ENCODE measurements around the gene GNAZ. TPM values are rescaled to one million over a fixed set of nuclear protein-coding genes. Genes with fewer than 3 reads are reported as not detected.

Gene GNAZ
- total and polyA plus RNA-seq, 5 donors: 2.0 to 3.5 (median 2.8) TPM

GRCh38 chr22:23059284-23059948, 10.9 kb upstream of the GNAZ start:
- ATAC-seq (no peak), DNase-seq (no peak)
- Histone ChIP-seq H3K9me3 (ENCODE audit: control insufficient read depth, low read length) (peaks cover 2% of the 10 kb centered on the region), H3K4me3 (ENCODE audit: low read length) (no peak overlapping the region), H3K27ac (ENCODE audit: low read length) (no peak overlapping the region), H3K4me1 (ENCODE audit: control insufficient read depth, insufficient read depth, low read length) (no peaks in the 10 kb centered on the region), H3K27me3 (ENCODE audit: control insufficient read depth, insufficient read depth) (no peaks in the 10 kb centered on the region)
- intact Hi-C loops (cut with DNase I): no loop called here
- WGBS: 93% methylated on average over 24 of the region's 24 CpGs

GRCh38 chr22:23060612-23061400, 9.5 kb upstream of the GNAZ start:
- Histone ChIP-seq H3K4me3 (ENCODE audit: low read length) (no peak overlapping the region), H3K27me3 (ENCODE audit: control insufficient read depth, insufficient read depth) (no peaks in the 10 kb centered on the region), H3K27ac (ENCODE audit: low read length) (no peak overlapping the region), H3K4me1 (ENCODE audit: control insufficient read depth, insufficient read depth, low read length) (no peaks in the 10 kb centered on the region), H3K9me3 (ENCODE audit: control insufficient read depth, low read length) (peaks cover 2% of the 10 kb centered on the region)
- DNase-seq (no peak), ATAC-seq (no peak)
- intact Hi-C loops (cut with DNase I): no loop called here
- WGBS: 81% methylated on average over 9 of the region's 9 CpGs

DNA sequence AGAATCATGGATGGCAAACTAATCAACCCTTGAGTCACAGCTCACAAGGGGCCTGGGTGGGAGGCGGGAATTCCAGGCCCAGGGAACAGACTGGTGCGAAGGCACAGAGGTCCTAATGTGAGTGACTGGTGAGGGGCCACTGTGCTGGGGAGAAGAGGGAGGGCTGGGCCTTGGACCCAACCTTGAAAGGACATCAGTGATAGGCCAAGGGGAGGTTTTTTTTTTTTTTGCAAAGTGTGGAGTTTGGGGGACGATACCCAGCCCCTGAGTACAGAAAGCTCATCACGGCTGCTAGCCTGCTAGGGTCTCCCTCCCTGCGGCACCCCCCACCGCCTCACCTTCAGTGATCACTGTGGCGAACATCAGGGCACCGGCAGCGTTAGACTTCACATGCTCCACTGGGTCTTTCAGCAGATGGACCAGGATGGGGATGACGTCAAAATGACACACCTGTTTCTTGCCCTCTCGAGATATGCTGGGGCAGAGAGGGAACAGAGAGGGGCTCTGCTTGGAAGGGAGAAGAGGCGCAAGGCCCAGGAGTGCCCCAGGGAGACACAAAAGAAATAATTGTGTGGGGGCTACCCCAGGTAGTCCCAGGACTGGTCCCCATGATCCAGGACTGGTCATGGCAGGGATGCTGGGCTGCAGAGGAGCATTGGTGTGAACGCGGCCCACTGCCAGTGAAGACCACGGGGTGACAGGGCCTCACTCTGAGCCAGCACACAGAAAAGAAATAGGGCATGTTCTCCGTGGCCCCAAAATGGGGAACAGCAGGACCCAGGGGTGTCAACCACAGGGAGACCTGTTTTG, 8.6 kb upstream of the GNAZ start:
- Histone ChIP-seq H3K27ac (ENCODE audit: low read length) (no peak overlapping the region), H3K27me3 (ENCODE audit: control insufficient read depth, insufficient read depth) (no peaks in the 10 kb centered on the region)
- ATAC-seq: no peak

GRCh38 chr22:23062616-23063538, 7.4 kb upstream of the GNAZ start:
- Histone ChIP-seq H3K27me3 (ENCODE audit: control insufficient read depth, insufficient read depth) (no peaks in the 10 kb centered on the region), H3K4me3 (ENCODE audit: low read length) (no peak overlapping the region), H3K9me3 (ENCODE audit: control insufficient read depth, low read length) (no peaks in the 10 kb centered on the region), H3K4me1 (ENCODE audit: control insufficient read depth, insufficient read depth, low read length) (no peaks in the 10 kb centered on the region), H3K27ac (ENCODE audit: low read length) (no peak overlapping the region)
- WGBS: 87% methylated on average over 12 of the region's 12 CpGs
- DNase-seq: no peak
- no peak for ATAC-seq
- intact Hi-C loops (cut with DNase I): no loop called here

More for the DNA sequence above, 8.6 kb upstream of the GNAZ start:
- no peak for DNase-seq
- Histone ChIP-seq H3K4me1 (ENCODE audit: control insufficient read depth, insufficient read depth, low read length) (no peaks in the 10 kb centered on the region), H3K4me3 (ENCODE audit: low read length) (no peak overlapping the region), H3K9me3 (ENCODE audit: control insufficient read depth, low read length) (no peaks in the 10 kb centered on the region)
- 92% methylated on average over 16 of the region's 16 CpGs for WGBS
- intact Hi-C loops (cut with DNase I): no loop called here

DNA sequence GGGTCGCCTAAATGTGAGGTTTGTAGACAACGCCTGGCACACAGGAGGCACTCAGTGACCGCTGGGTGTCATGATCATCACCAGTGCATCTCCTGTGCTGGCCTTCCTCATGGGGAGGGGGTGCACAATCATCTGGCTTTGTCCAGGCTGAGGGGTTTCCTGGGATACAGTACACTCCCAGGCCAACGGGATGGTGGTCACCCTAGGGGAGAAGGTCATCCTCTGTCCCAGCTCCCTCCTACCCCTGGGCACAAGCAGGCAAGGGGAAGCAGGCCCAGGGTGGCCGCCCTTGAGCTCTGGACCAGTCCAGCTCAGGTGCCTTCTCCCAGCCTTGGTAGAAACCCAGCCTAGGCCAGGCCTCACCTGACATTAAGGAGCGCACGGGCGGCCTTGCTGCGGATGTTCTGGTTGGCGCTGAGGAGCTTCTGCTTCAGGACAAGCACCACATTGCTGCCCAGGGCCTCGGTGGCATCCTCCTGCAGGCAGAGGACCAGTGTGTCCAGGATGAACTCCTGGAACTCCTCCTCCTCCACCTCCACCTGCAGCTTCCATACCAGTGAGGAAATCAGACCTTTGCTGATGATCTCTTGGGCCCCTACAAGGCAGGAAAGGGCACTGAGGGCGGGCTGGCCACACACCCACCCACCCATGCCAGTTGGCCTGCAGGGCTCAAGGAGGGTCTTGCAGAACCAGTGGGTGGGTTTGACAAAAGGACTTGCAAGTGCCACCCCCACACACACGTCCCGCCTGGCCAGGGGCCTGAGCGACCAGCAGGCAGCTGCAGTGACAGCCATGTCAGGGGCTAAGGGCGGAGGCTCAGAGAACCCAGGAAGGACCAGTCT, 6.6 kb upstream of the GNAZ start:
- no peak overlapping the region for H3K27ac ChIP-seq (ENCODE audit: low read length)
- H3K4me3 ChIP-seq (ENCODE audit: low read length): no peak overlapping the region
- DNase-seq (no peak), ATAC-seq (no peak)
- intact Hi-C loops (cut with DNase I): no loop called here
- no peaks in the 10 kb centered on the region for H3K27me3 ChIP-seq (ENCODE audit: control insufficient read depth, insufficient read depth)
- no peaks in the 10 kb centered on the region for H3K4me1 ChIP-seq (ENCODE audit: control insufficient read depth, insufficient read depth, low read length)
- H3K9me3 ChIP-seq (ENCODE audit: control insufficient read depth, low read length): no peaks in the 10 kb centered on the region
- WGBS: 95% methylated on average over 16 of the region's 16 CpGs

DNA sequence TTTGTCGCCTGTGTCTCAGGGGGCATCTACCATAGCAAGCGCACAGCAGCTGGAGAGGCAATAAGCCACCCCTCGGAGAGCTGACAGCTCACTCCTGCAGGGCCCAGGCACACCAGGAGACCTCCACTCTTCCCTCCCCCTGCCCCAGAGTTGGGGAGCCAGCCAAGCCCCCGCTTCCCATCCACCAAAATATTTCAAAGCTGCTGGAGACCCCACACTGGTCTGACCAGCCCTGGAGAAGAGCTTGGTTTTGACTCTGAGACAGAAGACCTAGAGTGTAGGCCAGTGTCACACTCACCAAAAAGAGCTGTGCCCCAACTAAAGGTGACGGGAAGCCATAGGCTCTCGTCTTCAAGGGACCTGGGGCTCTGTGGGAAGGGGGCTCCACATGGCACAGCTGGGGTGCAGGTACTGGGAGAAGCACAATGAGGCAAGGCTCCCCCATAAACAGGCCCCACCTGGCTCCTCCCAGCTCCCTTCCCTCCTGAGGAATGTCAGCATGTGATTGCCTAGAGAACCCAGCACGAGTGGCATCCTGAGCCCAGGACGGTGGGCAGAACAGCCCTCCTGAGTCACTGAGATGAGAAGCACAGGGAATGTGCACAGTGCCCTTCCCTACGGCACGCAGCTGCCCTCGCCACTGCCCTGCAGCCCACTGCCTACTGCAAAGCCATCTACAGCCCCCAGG, 5.8 kb upstream of the GNAZ start:
- no peak for DNase-seq
- H3K4me1 ChIP-seq (ENCODE audit: control insufficient read depth, insufficient read depth, low read length): peaks cover 2% of the 10 kb centered on the region
- H3K27ac ChIP-seq (ENCODE audit: low read length): no peak overlapping the region
- 83% methylated on average over 11 of the region's 11 CpGs for WGBS
- no peaks in the 10 kb centered on the region for H3K9me3 ChIP-seq (ENCODE audit: control insufficient read depth, low read length)
- H3K27me3 ChIP-seq (ENCODE audit: control insufficient read depth, insufficient read depth): no peaks in the 10 kb centered on the region
- no peak overlapping the region for H3K4me3 ChIP-seq (ENCODE audit: low read length)
- intact Hi-C loops (cut with DNase I): no loop called here
- ATAC-seq: no peak

DNA sequence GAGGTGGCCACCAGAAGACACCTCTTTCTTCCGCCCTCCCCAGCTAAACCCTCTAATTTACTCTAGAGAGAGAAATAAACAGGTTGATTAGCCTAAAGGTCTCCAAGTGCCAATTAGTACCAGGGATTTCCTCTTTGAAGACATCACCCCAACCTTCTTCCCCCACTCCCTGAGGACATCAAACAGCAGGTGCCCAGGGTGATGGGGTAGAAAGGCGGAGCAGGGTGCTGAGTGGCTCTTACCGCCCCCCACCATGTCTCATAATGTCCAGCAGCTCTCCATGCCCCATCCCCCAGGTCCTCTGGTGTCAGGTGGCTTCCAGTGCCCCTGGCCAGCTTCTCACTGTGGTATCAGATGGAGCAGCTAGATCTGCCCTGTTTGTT, 5.3 kb upstream of the GNAZ start:
- no peak for DNase-seq
- 93% methylated on average over 3 of the region's 3 CpGs for WGBS
- no peak for ATAC-seq
- Histone ChIP-seq H3K9me3 (ENCODE audit: control insufficient read depth, low read length) (no peaks in the 10 kb centered on the region), H3K27me3 (ENCODE audit: control insufficient read depth, insufficient read depth) (no peaks in the 10 kb centered on the region), H3K4me3 (ENCODE audit: low read length) (no peak overlapping the region), H3K27ac (ENCODE audit: low read length) (no peak overlapping the region), H3K4me1 (ENCODE audit: control insufficient read depth, insufficient read depth, low read length) (peaks cover 2% of the 10 kb centered on the region)
- intact Hi-C loops (cut with DNase I): no loop called here

DNA sequence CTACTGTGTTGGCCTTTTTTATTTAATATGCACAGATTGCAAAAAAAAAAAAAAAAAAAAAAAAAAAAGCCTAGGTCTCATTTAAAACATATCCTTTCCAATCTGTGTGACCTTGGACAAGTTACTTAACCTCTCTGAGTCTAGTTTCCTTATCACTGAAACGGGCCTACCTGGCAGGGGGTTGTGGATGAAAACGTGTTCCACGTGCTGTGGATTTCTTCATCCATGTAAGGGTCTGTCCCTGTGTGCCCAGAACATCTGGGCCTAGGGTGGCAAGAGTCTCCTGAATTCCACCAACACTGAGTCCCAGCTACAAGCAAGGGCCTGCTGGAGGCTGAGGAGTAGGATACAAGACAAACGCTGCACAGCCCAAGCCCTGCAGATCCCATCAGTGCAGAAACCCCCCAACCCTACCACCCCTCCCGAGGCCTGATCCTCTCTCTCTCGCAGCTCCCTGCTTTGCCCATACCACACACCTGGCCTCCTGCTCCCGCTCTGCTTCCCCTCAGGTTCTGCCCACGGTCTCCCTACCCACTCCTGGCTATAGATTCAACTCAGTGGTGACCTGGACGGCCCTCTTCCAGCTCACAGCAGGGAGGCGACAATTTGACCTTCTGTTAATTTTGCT, 4.7 kb upstream of the GNAZ start:
- Histone ChIP-seq H3K4me3 (ENCODE audit: low read length) (no peak overlapping the region), H3K4me1 (ENCODE audit: control insufficient read depth, insufficient read depth, low read length) (peaks cover 2% of the 10 kb centered on the region), H3K9me3 (ENCODE audit: control insufficient read depth, low read length) (no peaks in the 10 kb centered on the region), H3K27ac (ENCODE audit: low read length) (no peak overlapping the region), H3K27me3 (ENCODE audit: control insufficient read depth, insufficient read depth) (no peaks in the 10 kb centered on the region)
- DNase-seq (no peak), ATAC-seq (no peak)
- WGBS: 78% methylated on average over 10 of the region's 10 CpGs
- intact Hi-C loops (cut with DNase I): no loop called here

DNA sequence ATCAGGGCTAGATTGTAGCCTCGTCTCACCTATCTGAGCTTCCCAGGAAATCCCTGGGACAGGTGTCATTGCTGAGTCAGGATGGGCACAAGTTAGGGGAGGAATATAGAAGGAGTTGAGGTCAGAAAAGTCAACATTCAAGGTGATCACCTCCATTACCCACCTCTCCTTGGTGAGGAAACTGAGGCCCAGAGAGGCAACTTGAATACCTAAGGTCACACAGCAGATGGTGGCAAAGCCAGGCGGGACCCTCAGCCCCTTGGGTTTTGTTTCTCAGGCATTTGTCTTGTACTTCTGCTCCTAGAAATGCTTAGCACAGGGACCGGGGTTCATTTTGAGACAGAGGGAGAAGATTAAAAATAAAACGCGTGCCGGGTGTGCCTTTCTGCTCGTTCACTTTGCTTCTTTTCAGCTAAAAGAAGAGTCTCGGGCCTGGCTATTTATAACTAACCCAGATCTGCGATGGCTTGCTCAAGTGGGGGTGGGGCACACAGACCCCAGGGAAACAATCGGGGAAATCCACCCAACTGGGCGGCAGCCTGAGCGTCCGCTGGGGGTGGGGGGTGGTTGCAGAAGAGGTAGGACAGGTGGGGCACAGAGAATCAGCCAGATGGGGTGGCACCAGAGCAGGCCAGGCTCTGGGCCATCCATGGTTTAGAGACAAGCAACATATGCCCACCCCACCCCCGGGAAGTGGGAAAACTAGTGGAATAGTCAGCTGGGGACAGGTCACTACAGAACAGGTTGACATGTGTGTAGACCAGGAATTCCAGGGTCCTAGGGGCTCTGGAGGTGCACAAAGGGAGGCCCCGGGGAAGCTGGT, 3.9 kb upstream of the GNAZ start:
- H3K4me1 ChIP-seq (ENCODE audit: control insufficient read depth, insufficient read depth, low read length): peaks cover 2% of the 10 kb centered on the region
- DNase-seq: no peak
- intact Hi-C loops (cut with DNase I): no loop called here
- WGBS: 83% methylated on average over 15 of the region's 15 CpGs
- ATAC-seq: no peak
- no peak overlapping the region for H3K4me3 ChIP-seq (ENCODE audit: low read length)
- no peak overlapping the region for H3K27ac ChIP-seq (ENCODE audit: low read length)
- no peaks in the 10 kb centered on the region for H3K27me3 ChIP-seq (ENCODE audit: control insufficient read depth, insufficient read depth)
- H3K9me3 ChIP-seq (ENCODE audit: control insufficient read depth, low read length): no peaks in the 10 kb centered on the region
